PC-9 (cell line): ENCODE results near the gene SCT.

Experiments used
- CTCF ChIP-seq: fragments of 200-600 bp; sonication (generic); conservative IDR thresholded peaks from 2 replicates; pipeline ENCODE4 v1.6.1; 2017; ENCODE audit warnings: mixed run types, antibody characterized with exemption, mild to moderate bottlenecking, moderate library complexity
- EZH2 ChIP-seq: fragments of 200-600 bp; sonication (generic); IDR thresholded peaks from 2 replicates; pipeline ENCODE4 v1.8.0; 2017; ENCODE audit warnings: antibody characterized with exemption, low read depth

- TF ChIP-seq CTCF: no peak
- no peak for TF ChIP-seq EZH2
Observed at GRCh38 chr11:635945-636510, 9.0 kb upstream of the SCT start.
